GM12878 (cell line): ENCODE data around the gene LSR. TPM values are rescaled to one million over a fixed set of nuclear protein-coding genes. Genes with fewer than 3 reads are reported as not detected.

Experiments used
- ATAC-seq: fragments of 200-7000 bp; cut with Tn5 transposase; 3 replicates; pipeline ENCODE4 v1.9.1; 2020; ENCODE audit warnings: mild to moderate bottlenecking, moderate library complexity
- BruUV-seq: library from RNA; stranded (reverse); fragments of 400-500 nt; replicated peaks from 2 replicates; lab custom pipeline; 2021; lab: Mats Ljungman, UMichigan
- CTCF ChIA-PET: fragments of 300-600 bp; sonication (Branson Sonifier 250); formaldehyde crosslinking; extraction: SDS; loops from one replicate; lab custom pipeline; 2021; ENCODE audit warnings: inconsistent platforms; lab: Yijun Ruan, JAX
- POLR2A ChIA-PET: fragments of 350-600 bp; formaldehyde crosslinking; extraction: SDS; loops from one replicate; lab custom pipeline; 2021; ENCODE audit warnings: inconsistent platforms; lab: Charles Lee
- RAD21 ChIA-PET: fragments of 300-600 bp; sonication (Branson Sonifier 250); formaldehyde crosslinking; loops from one replicate; lab custom pipeline; 2023; ENCODE audit warnings: antibody characterized with exemption; ENCODE audit not compliant: unreplicated experiment; lab: Charles Lee
- SMC1A ChIA-PET: fragments of 300-600 bp; sonication (Branson Sonifier 250); formaldehyde crosslinking; loops from one replicate; lab custom pipeline; 2023; ENCODE audit not compliant: unreplicated experiment, uncharacterized antibody; lab: Charles Lee
- DNase-seq: peaks from one replicate; pipeline ENCODE4 v3.0.0-alpha.2; 2011; ENCODE audit warnings: low read depth, low spot score
- FAIRE-seq: peaks from 3 replicates; lab custom pipeline; 2011; peaks lifted over from hg19 to GRCh38; lab: Jason Lieb, UNC
- H2AFZ ChIP-seq: 2 replicates; pipeline ENCODE4 v1.6.0; 2011; ENCODE audit warnings: low read depth, low read length, control low read depth; ENCODE audit not compliant: control insufficient read depth
- H3K27ac ChIP-seq: 2 replicates; pipeline ENCODE4 v1.5.1; 2011; ENCODE audit warnings: control low read depth; ENCODE audit not compliant: control insufficient read depth, insufficient read depth
- H3K27me3 ChIP-seq, 2 experiments: replicated peaks in 1 of 2; 2 replicates each; pipeline versions ENCODE4 v1.6.0 to v1.6.1; 2011; ENCODE audit warnings: low read length in 1 of 2; ENCODE audit not compliant: control insufficient read depth in 2 of 2, insufficient read depth in 2 of 2
- H3K36me3 ChIP-seq, 2 experiments: 2 replicates each; pipeline ENCODE4 v1.5.1; 2011; ENCODE audit warnings: low read length in 1 of 2; ENCODE audit not compliant: control insufficient read depth in 2 of 2, insufficient read depth in 2 of 2
- H3K4me1 ChIP-seq: 2 replicates; pipeline ENCODE4 v1.6.1; 2011; ENCODE audit warnings: mild to moderate bottlenecking, low read length, moderate library complexity, mixed read lengths; ENCODE audit not compliant: control insufficient read depth, insufficient read depth
- H3K4me2 ChIP-seq: 2 replicates; pipeline ENCODE4 v1.6.0; 2011; ENCODE audit warnings: control low read depth; ENCODE audit not compliant: control insufficient read depth, insufficient read depth
- H3K4me3 ChIP-seq: fragments of 200-600 bp; sonication (generic); 2 replicates; pipeline ENCODE4 v1.5.1; 2016
- H3K79me2 ChIP-seq: 2 replicates; pipeline ENCODE4 v1.6.0; 2011; ENCODE audit warnings: low read length; ENCODE audit not compliant: control insufficient read depth, insufficient read depth
- H3K9ac ChIP-seq: 2 replicates; pipeline ENCODE4 v1.8.0; 2011; ENCODE audit warnings: low read length, control low read depth, mixed read lengths; ENCODE audit not compliant: control insufficient read depth, insufficient read depth
- H3K9me3 ChIP-seq: replicated peaks from 3 replicates; pipeline ENCODE4 v1.5.1; 2011; ENCODE audit warnings: mild to moderate bottlenecking, low read length; ENCODE audit not compliant: control insufficient read depth, insufficient read depth
- H4K20me1 ChIP-seq: 2 replicates; pipeline ENCODE4 v1.6.0; 2011; ENCODE audit not compliant: control insufficient read depth, insufficient read depth
- CEBPB ChIP-seq, 2 experiments: fragments of 150-350 bp in 1 of 2; IDR thresholded peaks; 2 replicates each; pipeline ENCODE4 v1.6.1; 2012 to 2014; ENCODE audit warnings: low read depth in 2 of 2, low read length in 2 of 2, borderline replicate concordance in 1 of 2, inconsistent platforms in 1 of 2
- CHD4 ChIP-seq: fragments of 200-600 bp; sonication (generic); IDR thresholded peaks from 2 replicates; pipeline ENCODE4 v1.6.1; 2016; ENCODE audit warnings: mild to moderate bottlenecking
- CUX1 ChIP-seq: IDR thresholded peaks from 2 replicates; pipeline ENCODE4 v1.6.1; 2012; ENCODE audit warnings: improper control_type of control experiment, low read depth, low read length; ENCODE audit not compliant: insufficient replicate concordance
- FOS ChIP-seq: IDR thresholded peaks from 3 replicates; pipeline ENCODE4 v1.6.1; 2011; ENCODE audit warnings: borderline replicate concordance; ENCODE audit not compliant: insufficient read length; ENCODE audit errors: extremely low read depth
- MXI1 ChIP-seq: fragments of 150-350 bp; IDR thresholded peaks from 2 replicates; pipeline ENCODE4 v1.6.1; 2011; ENCODE audit warnings: low read depth, mild to moderate bottlenecking, inconsistent platforms, low read length, improper control_type of control experiment
- NFXL1 ChIP-seq: fragments of 450-650 bp; IDR thresholded peaks from 2 replicates; pipeline ENCODE4 v1.6.1; 2017; ENCODE audit warnings: antibody characterized with exemption, mild to moderate bottlenecking, borderline replicate concordance
- NR2C2 ChIP-seq: IDR thresholded peaks from 2 replicates; pipeline ENCODE4 v1.6.1; 2011; ENCODE audit warnings: borderline replicate concordance, low read depth; ENCODE audit not compliant: control insufficient read depth, insufficient read length
- RELA ChIP-seq: fragments of 450-650 bp; IDR thresholded peaks from 2 replicates; pipeline ENCODE4 v1.8.0; 2014; ENCODE audit warnings: borderline replicate concordance; ENCODE audit not compliant: partially characterized antibody
- SMAD5 ChIP-seq: IDR thresholded peaks from 2 replicates; pipeline ENCODE4 v1.6.1; 2016; ENCODE audit warnings: antibody characterized with exemption, low read depth
- SRF ChIP-seq, 2 experiments: IDR thresholded peaks; 2 replicates each; pipeline ENCODE4 v1.6.1; 2011; ENCODE audit warnings: low read depth in 2 of 2, low read length in 2 of 2, mild to moderate bottlenecking in 1 of 2, moderate library complexity in 1 of 2
- YBX1 ChIP-seq: fragments of 450-650 bp; IDR thresholded peaks from 2 replicates; pipeline ENCODE4 v1.6.1; 2016; ENCODE audit warnings: antibody characterized with exemption
- WGBS: methylation state at CpG from one replicate; pipeline ENCODE4 v1.1.6; 2016; ENCODE audit warnings: low lambda C conversion rate; ENCODE audit not compliant: insufficient replicate concordance, insufficient coverage; ENCODE audit errors: missing lambda C conversion rate; 5-methylcytosine and 5-hydroxymethylcytosine counted together
- in situ Hi-C: fragments of 300-500 bp; cut with MboI; formaldehyde crosslinking; loops from 9 replicates; pipeline ENCODE4 v1.14.3; 2018; ENCODE audit warnings: mixed read lengths
- intact Hi-C: fragments of 100-400 bp; cut with micrococcal nuclease; formaldehyde crosslinking; loops from one replicate; pipeline ENCODE4 v1.14.2; 2022; ENCODE audit not compliant: unreplicated experiment
- polyA plus RNA-seq, 11 experiments: library from polyadenylated mRNA; depleted of rRNA in 4 of 11; unstranded in 6 of 11; stranded (reverse) in 5 of 11; fragments of >200 nt; fragmentation: Nextera tagmentation in 4 of 11; fragmentation: Illumina TruSeq in 1 of 11; extraction: Ambion mirVana in 4 of 11; extraction: Trizol in 1 of 11; gene quantifications; 1 replicate in 1 of 11; 2 replicates in 10 of 11; pipeline versions ENCODE4 v1.2.1 to v1.2.3, GENCODE V29; 2011 to 2016; ENCODE audit warnings: inconsistent platforms in 2 of 11, missing spikeins in 2 of 11, low read depth in 1 of 11
- total RNA-seq, 4 experiments: library from RNA; depleted of rRNA in 3 of 4; stranded (reverse); fragments of >200 nt in 3 of 4; fragmentation: Illumina TruSeq in 1 of 4; extraction: Trizol in 1 of 4; gene quantifications; 2 replicates each; pipeline versions ENCODE4 v1.2.1 to v1.2.3, GENCODE V29; 2013 to 2021

Gene LSR
- total and polyA plus RNA-seq, 10 of the 15 experiments (the other 5 are each of a cell fraction or from before 2014, with no cell fraction given), result 0.26 to 53.9 (median 26.3) TPM

GRCh38 chr19:35219008-35219407, 29.8 kb upstream of the LSR start:
- no peak overlapping the region for H3K4me3 ChIP-seq
- H3K4me2 ChIP-seq, result no peak overlapping the region
- intact Hi-C loops (no loop called here), in situ Hi-C loops (no loop called here)
- ChIA-PET CTCF (interaction anchor here (0.5 to 2.1 kb wide), 2 partner anchors 152 to 242 kb away, joined by 3 to 8 read pairs; no protein-coding TSS in a partner anchor), RAD21 (no interaction called here), SMC1A (no interaction called here), POLR2A (no interaction called here)
- ATAC-seq, result no peak
- no peak for DNase-seq
- no peak overlapping the region for H2AFZ ChIP-seq
- no peaks in the 10 kb centered on the region for H3K36me3 ChIP-seq
- TF ChIP-seq CHD4, result no peak
- TF ChIP-seq NFXL1, result no peak
- TF ChIP-seq MXI1, result no peak
- TF ChIP-seq CEBPB (IDR thresholded peaks at IDR 0.05; ENCODE audit: borderline replicate concordance in 1 of 2, low read depth in 2 of 2, low read length in 2 of 2), result no peak
- no peak for TF ChIP-seq SMAD5
- no peak for TF ChIP-seq SRF (IDR thresholded peaks at IDR 0.05; ENCODE audit: low read depth in 2 of 2, low read length in 2 of 2)
- TF ChIP-seq RELA, result no peak
- no peak for TF ChIP-seq FOS
- TF ChIP-seq YBX1, result no peak
- no peak for TF ChIP-seq NR2C2
- no peak for TF ChIP-seq CUX1
- WGBS, result 80% methylated on average over 1 of the region's 1 CpG
- H3K79me2 ChIP-seq, result no peaks in the 10 kb centered on the region
- no peaks in the 10 kb centered on the region for H4K20me1 ChIP-seq
- H3K9ac ChIP-seq, result no peak overlapping the region
- H3K9me3 ChIP-seq, result peaks cover 13% of the 10 kb centered on the region
- H3K27me3 ChIP-seq, result no peaks in the 10 kb centered on the region
- BruUV-seq, result no TSS peak
- FAIRE-seq, result no peak
- H3K4me1 ChIP-seq, result peaks cover 13% of the 10 kb centered on the region
- no peak overlapping the region for H3K27ac ChIP-seq
